A549 (cell line): ENCODE results near the gene OR7G3. TPM values are rescaled to one million over a fixed set of nuclear protein-coding genes. Genes with fewer than 3 reads are reported as not detected.

Experiments
- ATAC-seq, 2 experiments: fragments of 200-7000 bp in 1 of 2; fragments of >200 bp in 1 of 2; cut with Nextera tagmentation in 1 of 2; cut with Tn5 transposase in 1 of 2; 3 replicates each; pipeline versions ENCODE4 v1.8.0 to v1.9.1; 2018 to 2020; ENCODE audit warnings: mild to moderate bottlenecking in 1 of 2, moderate library complexity in 1 of 2
- CTCF ChIA-PET: fragments of 300-600 bp; sonication (Branson Sonifier 250); formaldehyde crosslinking; extraction: SDS; loops from one replicate; lab custom pipeline; 2021; ENCODE audit warnings: antibody characterized with exemption, inconsistent platforms; lab: Yijun Ruan, JAX
- POLR2A ChIA-PET: fragments of 350-600 bp; formaldehyde crosslinking; extraction: SDS; loops from one replicate; lab custom pipeline; 2021; ENCODE audit warnings: antibody characterized with exemption, inconsistent platforms; lab: Yijun Ruan, JAX
- DNase-seq, 2 experiments: peaks; one replicate each; pipeline versions ENCODE4 v3.0.0 to v3.0.0-alpha.2; 2011 to 2016; ENCODE audit warnings: low read depth in 1 of 2, low spot score in 1 of 2
- FAIRE-seq: peaks from 2 replicates; lab custom pipeline; 2011; peaks lifted over from hg19 to GRCh38; lab: Jason Lieb, UNC
- H3K27ac ChIP-seq, 2 experiments: fragments of >200 bp; sonication (Bioruptor Twin); formaldehyde crosslinking; 3 replicates each; pipeline ENCODE4 v1.5.1; 2016 to 2017
- H3K4me1 ChIP-seq: fragments of >200 bp; sonication (Bioruptor Twin); formaldehyde crosslinking; 3 replicates; pipeline ENCODE4 v1.6.1; 2016
- H3K4me2 ChIP-seq: fragments of >200 bp; sonication (Bioruptor Twin); formaldehyde crosslinking; 3 replicates; pipeline ENCODE4 v1.6.1; 2016
- H3K4me3 ChIP-seq: fragments of >200 bp; sonication (Bioruptor Twin); formaldehyde crosslinking; 3 replicates; pipeline ENCODE4 v1.5.1; 2016
- H3K9me3 ChIP-seq: fragments of >200 bp; sonication (Bioruptor Twin); formaldehyde crosslinking; 3 replicates; pipeline ENCODE4 v1.6.1; 2016
- BCL3 ChIP-seq: fragments of >200 bp; sonication (Bioruptor Twin); formaldehyde crosslinking; IDR thresholded peaks from 3 replicates; pipeline ENCODE4 v1.6.1; 2016
- BHLHE40 ChIP-seq: IDR thresholded peaks from 2 replicates; pipeline ENCODE4 v1.6.1; 2012; ENCODE audit warnings: low read depth, low read length, inconsistent platforms
- CBX8 ChIP-seq: fragments of 200-600 bp; sonication (generic); IDR thresholded peaks from 2 replicates; pipeline ENCODE4 v1.6.1; 2016
- CTCF ChIP-seq: fragments of >200 bp; sonication (Bioruptor Twin); formaldehyde crosslinking; IDR thresholded peaks from 3 replicates; pipeline ENCODE4 v1.5.1; 2016
- EHMT2 ChIP-seq: fragments of 200-600 bp; sonication (generic); IDR thresholded peaks from 2 replicates; pipeline ENCODE4 v1.6.1; 2016; ENCODE audit warnings: antibody characterized with exemption, low read depth, mild to moderate bottlenecking, moderate library complexity
- FOSB ChIP-seq: fragments of 250-450 bp; sonication (Bioruptor Pico); IDR thresholded peaks from 2 replicates; pipeline ENCODE4 v1.5.0; 2020; ENCODE audit warnings: mild to moderate bottlenecking, moderate library complexity
- FOSL2 ChIP-seq, 2 experiments: fragments of 450-650 bp in 1 of 2; fragments of >200 bp in 1 of 2; sonication (Bioruptor Twin) in 1 of 2; formaldehyde crosslinking; IDR thresholded peaks; 2 replicates each; pipeline versions ENCODE4 v1.5.0 to v1.6.1; 2016 to 2020; ENCODE audit warnings: mild to moderate bottlenecking in 1 of 2, moderate library complexity in 1 of 2
- FOXS1 ChIP-seq: fragments of 250-450 bp; sonication (Bioruptor Pico); IDR thresholded peaks from 2 replicates; pipeline ENCODE4 v1.5.0; 2020; ENCODE audit warnings: mild to moderate bottlenecking, moderate library complexity
- GATA3 ChIP-seq: IDR thresholded peaks from 2 replicates; pipeline ENCODE4 v1.6.1; 2012; ENCODE audit warnings: borderline replicate concordance
- HDAC2 ChIP-seq: fragments of 200-600 bp; sonication (generic); IDR thresholded peaks from 2 replicates; pipeline ENCODE4 v1.6.1; 2016
- HES2 ChIP-seq: fragments of >200 bp; sonication (Bioruptor Twin); formaldehyde crosslinking; IDR thresholded peaks from 2 replicates; pipeline ENCODE4 v1.6.1; 2016
- HOXB5 ChIP-seq: fragments of 250-450 bp; sonication (Bioruptor Pico); IDR thresholded peaks from 2 replicates; pipeline ENCODE4 v1.5.0; 2020; ENCODE audit warnings: mild to moderate bottlenecking, moderate library complexity
- KDM1A ChIP-seq: fragments of 200-600 bp; sonication (generic); IDR thresholded peaks from 2 replicates; pipeline ENCODE4 v1.6.1; 2016; ENCODE audit warnings: low read depth, mild to moderate bottlenecking
- MAZ ChIP-seq: fragments of 150-350 bp; IDR thresholded peaks from 2 replicates; pipeline ENCODE4 v1.6.1; 2014; ENCODE audit warnings: antibody characterized with exemption, low read depth, low read length, borderline replicate concordance
- RAD21 ChIP-seq, 2 experiments: fragments of >200 bp in 1 of 2; sonication (Bioruptor Twin) in 1 of 2; formaldehyde crosslinking in 1 of 2; IDR thresholded peaks in 1 of 2; conservative IDR thresholded peaks in 1 of 2; 2 replicates in 1 of 2; 3 replicates in 1 of 2; pipeline ENCODE4 v1.6.1; 2012 to 2018; ENCODE audit warnings: inconsistent platforms in 1 of 2
- RARB ChIP-seq: fragments of 250-450 bp; sonication (Bioruptor Pico); IDR thresholded peaks from 2 replicates; pipeline ENCODE4 v1.8.0; 2021; ENCODE audit warnings: mild to moderate bottlenecking, moderate library complexity
- RFX5 ChIP-seq: fragments of 450-650 bp; IDR thresholded peaks from 2 replicates; pipeline ENCODE4 v1.7.1; 2014; ENCODE audit warnings: antibody characterized with exemption, mild to moderate bottlenecking, moderate library complexity
- SREBF2 ChIP-seq: fragments of 450-650 bp; IDR thresholded peaks from 2 replicates; pipeline ENCODE4 v1.6.1; 2014; ENCODE audit warnings: mild to moderate bottlenecking, moderate library complexity
- ZSCAN20 ChIP-seq: fragments of 250-450 bp; sonication (Bioruptor Pico); IDR thresholded peaks from 2 replicates; pipeline ENCODE4 v1.8.0; 2022; ENCODE audit warnings: mild to moderate bottlenecking, moderate library complexity
- WGBS: methylation state at CpG from one replicate; pipeline ENCODE4 v1.1.6; 2017; ENCODE audit errors: missing lambda C conversion rate; 5-methylcytosine and 5-hydroxymethylcytosine counted together
- polyA plus RNA-seq, 4 experiments: library from polyadenylated mRNA; depleted of rRNA in 3 of 4; stranded (reverse); fragments of >200 nt; fragmentation: RNase III in 1 of 4; extraction: RNeasy Plus Mini Kit Qiagen cat#74134 plus additional on column Dnase treatment in 1 of 4; gene quantifications; 2 replicates in 3 of 4; 3 replicates in 1 of 4; pipeline ENCODE4 v1.2.3, GENCODE V29; 2011 to 2017

Gene OR7G3
- polyA plus RNA-seq, 2 of the 4 experiments (the other 2 are of a cell fraction), result not detected

- ATAC-seq, result no peak
- FAIRE-seq, result no peak
- no peak overlapping the region for H3K27ac ChIP-seq
- no peak for TF ChIP-seq GATA3
- no peak for TF ChIP-seq SREBF2
- ChIA-PET POLR2A (no interaction called here), CTCF (no interaction called here)
- H3K4me1 ChIP-seq, result no peaks in the 10 kb centered on the region
- no peak overlapping the region for H3K4me3 ChIP-seq
- 98% methylated on average over 5 of the region's 5 CpGs for WGBS
- DNase-seq, result no peak
- no peak overlapping the region for H3K4me2 ChIP-seq
- H3K9me3 ChIP-seq, result peaks cover 88% of the 10 kb centered on the region
Measured at GRCh38 chr19:9151367-9151766, 24.6 kb upstream of the OR7G3 start.

GRCh38 chr19:9150650-9151049 is 23.9 kb upstream of the OR7G3 start:
- ATAC-seq, result no peak
- no peak overlapping the region for H3K4me2 ChIP-seq
- DNase-seq, result no peak
- 93% methylated on average over 5 of the region's 5 CpGs for WGBS
- H3K9me3 ChIP-seq, result peaks cover 88% of the 10 kb centered on the region
- H3K4me3 ChIP-seq, result no peak overlapping the region
- no peak for FAIRE-seq
- CTCF ChIA-PET, result no interaction called here
- H3K4me1 ChIP-seq, result no peaks in the 10 kb centered on the region
- TF ChIP-seq MAZ, result no peak
- TF ChIP-seq HOXB5 (CRISPR knock-in tag), result no peak
- TF ChIP-seq RARB (CRISPR knock-in tag), result no peak
- no peak for TF ChIP-seq BHLHE40
- no peak for TF ChIP-seq ZSCAN20 (CRISPR knock-in tag)
- TF ChIP-seq RFX5, result no peak
- no peak for TF ChIP-seq FOSB (CRISPR knock-in tag)
- no peak for TF ChIP-seq KDM1A
- no peak for TF ChIP-seq FOXS1 (CRISPR knock-in tag)
- TF ChIP-seq FOSL2 (IDR thresholded peaks at IDR 0.05), result no peak
- TF ChIP-seq FOSL2 (CRISPR knock-in tag; IDR thresholded peaks at IDR 0.05), result no peak
- no peak for TF ChIP-seq GATA3
- no peak for TF ChIP-seq CTCF
- TF ChIP-seq HDAC2, result no peak
- POLR2A ChIA-PET, result no interaction called here
- no peak overlapping the region for H3K27ac ChIP-seq

DNA sequence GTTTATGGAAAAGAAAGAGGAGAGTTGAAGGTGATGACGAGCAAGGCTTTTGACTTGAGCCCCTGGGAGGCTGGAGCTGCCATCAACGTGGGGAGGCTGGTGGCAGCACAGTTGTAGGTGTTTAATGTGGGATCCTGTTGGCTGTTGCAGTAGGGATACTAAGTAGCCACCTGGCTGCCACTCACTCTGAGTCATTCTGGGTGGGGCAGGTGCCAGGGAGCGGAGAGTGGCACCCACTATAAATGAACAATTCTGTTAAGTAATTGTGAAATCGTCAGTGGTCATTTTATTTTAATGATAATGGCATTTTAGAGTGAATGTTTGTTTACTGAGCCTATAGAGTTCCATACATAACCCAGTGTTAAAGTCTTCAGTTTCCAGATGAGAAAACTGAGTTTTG is 23.2 kb upstream of the OR7G3 start:
- 98% methylated on average over 4 of the region's 4 CpGs for WGBS
- TF ChIP-seq FOSL2 (IDR thresholded peaks at IDR 0.05), result no peak
- no peak for TF ChIP-seq FOSL2 (CRISPR knock-in tag; IDR thresholded peaks at IDR 0.05)
- no peak for TF ChIP-seq CBX8
- no peak for TF ChIP-seq HES2
- no peak for TF ChIP-seq EHMT2
- no peak for TF ChIP-seq RFX5
- TF ChIP-seq RAD21 (conservative IDR thresholded peaks at IDR 0.05 in 1 of 2, IDR thresholded peaks at IDR 0.05 in 1 of 2), result no peak
- no peak for TF ChIP-seq BCL3
- ChIA-PET POLR2A (no interaction called here), CTCF (interaction anchor here (0.6 kb wide), 1 partner anchor 153 kb away, joined by 3 read pairs; no protein-coding TSS in a partner anchor)
- FAIRE-seq (no peak), ATAC-seq (no peak), DNase-seq (no peak)
- no peak overlapping the region for H3K27ac ChIP-seq
- H3K4me3 ChIP-seq, result no peak overlapping the region
- H3K4me1 ChIP-seq, result no peaks in the 10 kb centered on the region
- no peak overlapping the region for H3K4me2 ChIP-seq
- H3K9me3 ChIP-seq, result peaks cover 88% of the 10 kb centered on the region
